AG04449 (cell line): ENCODE measurements around the gene HOXD13.

Source experiments
- CTCF ChIA-PET: fragments of 350-600 bp; formaldehyde crosslinking; extraction: SDS; loops from one replicate; lab custom pipeline; 2021; ENCODE audit warnings: antibody characterized with exemption; lab: Yijun Ruan, JAX
- POLR2A ChIA-PET: fragments of 400-600, 350-600 bp; formaldehyde crosslinking; extraction: SDS; loops from one replicate; lab custom pipeline; 2020; ENCODE audit warnings: antibody characterized with exemption, inconsistent platforms; lab: Yijun Ruan, JAX
- DNase-seq: peaks from one replicate; pipeline ENCODE4 v3.0.0-alpha.2; 2010; ENCODE audit warnings: low read depth, low spot score
- H3K4me3 ChIP-seq: 2 replicates; pipeline ENCODE4 v1.5.1; 2011; ENCODE audit warnings: low read depth, mild to moderate bottlenecking, control low read depth, low read length
- TF ChIP-seq, protein P1 (sequence below): IDR thresholded peaks from one replicate; pipeline ENCODE4 v1.5.1; 2011; ENCODE audit warnings: mild to moderate bottlenecking, moderate library complexity, low read length, control low read depth, inconsistent platforms; ENCODE audit not compliant: insufficient read depth; ENCODE audit errors: missing control alignments

The HOXD13 gene

DNA sequence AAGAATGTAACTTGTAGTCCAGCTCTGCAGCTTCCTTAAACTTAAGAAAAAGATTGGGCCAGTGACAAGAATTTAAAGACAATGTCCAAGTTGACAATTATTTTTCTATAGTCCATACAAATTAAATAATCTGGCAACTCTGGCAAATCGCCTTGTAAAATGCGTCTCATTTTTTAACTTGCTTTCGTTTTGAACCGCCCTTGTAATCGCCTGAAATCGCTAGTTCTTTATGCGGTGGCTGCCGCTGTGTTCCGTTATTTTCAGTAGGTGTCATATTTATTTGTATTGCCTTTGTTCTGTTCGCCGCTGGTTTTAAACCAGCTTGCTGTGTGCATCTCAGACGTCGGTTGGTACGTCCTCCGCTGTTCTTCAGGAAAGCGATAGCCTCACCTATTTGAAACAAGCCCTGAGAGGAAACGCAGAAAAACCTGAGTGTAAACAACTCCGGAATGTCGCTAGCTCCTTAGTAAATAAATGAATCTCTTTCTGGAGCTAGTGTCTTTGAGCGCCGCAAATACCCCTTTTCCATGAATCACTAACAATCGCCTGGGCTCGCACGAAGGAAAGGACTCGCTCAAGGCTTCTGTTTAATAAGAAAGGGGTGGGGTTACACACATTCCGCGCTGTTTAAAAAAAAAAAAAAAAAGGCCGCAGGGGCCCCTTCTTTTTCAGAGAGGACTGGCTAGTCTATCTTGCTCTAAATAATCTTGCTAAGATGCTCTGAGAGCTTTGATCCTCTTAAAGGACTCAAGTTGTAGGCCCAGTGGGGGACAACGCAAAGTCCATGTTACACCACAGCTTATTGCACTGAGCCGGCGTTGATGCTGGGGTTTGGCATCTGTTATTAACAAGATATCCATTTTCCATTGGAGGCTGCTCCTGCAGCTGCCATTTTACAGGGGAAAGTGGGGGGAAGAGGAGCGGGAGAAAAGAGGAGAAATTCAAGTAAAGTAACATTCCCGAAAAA lies 40.0 kb downstream of the HOXD13 start:
- POLR2A ChIA-PET: interaction anchor here (0.6 to 1.1 kb wide), 3 partner anchors 8 to 1010 kb away, joined by 3 read pairs; no protein-coding TSS in a partner anchor
- TF ChIP-seq, protein P1, sequence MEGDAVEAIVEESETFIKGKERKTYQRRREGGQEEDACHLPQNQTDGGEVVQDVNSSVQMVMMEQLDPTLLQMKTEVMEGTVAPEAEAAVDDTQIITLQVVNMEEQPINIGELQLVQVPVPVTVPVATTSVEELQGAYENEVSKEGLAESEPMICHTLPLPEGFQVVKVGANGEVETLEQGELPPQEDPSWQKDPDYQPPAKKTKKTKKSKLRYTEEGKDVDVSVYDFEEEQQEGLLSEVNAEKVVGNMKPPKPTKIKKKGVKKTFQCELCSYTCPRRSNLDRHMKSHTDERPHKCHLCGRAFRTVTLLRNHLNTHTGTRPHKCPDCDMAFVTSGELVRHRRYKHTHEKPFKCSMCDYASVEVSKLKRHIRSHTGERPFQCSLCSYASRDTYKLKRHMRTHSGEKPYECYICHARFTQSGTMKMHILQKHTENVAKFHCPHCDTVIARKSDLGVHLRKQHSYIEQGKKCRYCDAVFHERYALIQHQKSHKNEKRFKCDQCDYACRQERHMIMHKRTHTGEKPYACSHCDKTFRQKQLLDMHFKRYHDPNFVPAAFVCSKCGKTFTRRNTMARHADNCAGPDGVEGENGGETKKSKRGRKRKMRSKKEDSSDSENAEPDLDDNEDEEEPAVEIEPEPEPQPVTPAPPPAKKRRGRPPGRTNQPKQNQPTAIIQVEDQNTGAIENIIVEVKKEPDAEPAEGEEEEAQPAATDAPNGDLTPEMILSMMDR: no peak
- CTCF ChIA-PET: interaction anchor here (0.9 to 30.2 kb wide), 11 partner anchors 7 to 1017 kb away, joined by 3 to 1421 read pairs (median 10); no protein-coding TSS in a partner anchor
- H3K4me3 ChIP-seq: peak overlapping the region; percentile 50
- no peak for DNase-seq

DNA sequence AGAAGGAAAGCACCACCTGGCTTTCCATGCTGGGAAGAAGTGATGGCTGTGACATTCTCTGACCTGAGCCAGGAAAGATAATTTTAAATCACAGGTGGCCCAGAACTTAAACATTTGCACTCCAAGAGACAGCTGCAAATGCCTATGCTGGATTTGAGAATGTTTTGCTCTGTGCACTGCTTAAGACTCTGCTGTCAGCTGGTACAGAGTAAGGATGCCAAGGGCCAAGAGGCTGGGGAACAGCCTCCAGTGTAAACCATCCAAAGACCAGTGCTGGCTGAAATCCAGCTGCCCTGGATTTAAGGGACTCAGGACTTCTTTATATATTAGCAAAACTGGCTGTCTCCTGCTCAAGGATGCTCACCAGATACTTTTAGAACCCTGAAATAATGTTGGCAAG lies 40.9 kb downstream of the HOXD13 start:
- TF ChIP-seq, protein P1: no peak
- DNase-seq: no peak
- ChIA-PET CTCF (interaction anchor here (2.3 to 30.2 kb wide), 5 partner anchors 321 to 1016 kb away, joined by 9 to 1421 read pairs (median 42); no protein-coding TSS in a partner anchor), POLR2A (interaction anchor here (0.7 kb wide), 1 partner anchor 1009 kb away, joined by 3 read pairs; no protein-coding TSS in a partner anchor)
- no peak overlapping the region for H3K4me3 ChIP-seq

DNA sequence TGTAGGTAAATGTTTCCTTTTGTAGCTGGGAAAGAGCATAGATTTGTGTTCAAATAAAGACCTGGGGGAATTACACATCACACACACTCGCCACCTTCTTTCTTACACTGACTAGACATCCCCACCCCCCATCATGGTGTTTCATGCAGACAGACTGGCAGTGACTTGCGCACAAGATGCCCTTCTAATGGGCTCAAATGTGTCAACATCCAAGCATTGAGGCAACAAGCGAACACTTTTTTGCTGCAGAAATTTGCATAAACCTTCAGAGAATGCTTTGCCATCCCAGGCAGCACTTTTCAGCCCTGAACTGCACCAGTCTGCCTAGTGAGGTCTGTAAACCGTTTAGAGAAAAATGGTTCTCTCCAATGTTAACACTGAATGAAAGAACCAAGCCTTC lies 41.5 kb downstream of the HOXD13 start:
- TF ChIP-seq, protein P1: no peak
- DNase-seq: no peak
- no peak overlapping the region for H3K4me3 ChIP-seq
- POLR2A ChIA-PET: no interaction called here
- CTCF ChIA-PET: interaction anchor here (2.3 to 30.2 kb wide), 4 partner anchors 320 to 1015 kb away, joined by 10 to 1421 read pairs (median 72); no protein-coding TSS in a partner anchor

DNA sequence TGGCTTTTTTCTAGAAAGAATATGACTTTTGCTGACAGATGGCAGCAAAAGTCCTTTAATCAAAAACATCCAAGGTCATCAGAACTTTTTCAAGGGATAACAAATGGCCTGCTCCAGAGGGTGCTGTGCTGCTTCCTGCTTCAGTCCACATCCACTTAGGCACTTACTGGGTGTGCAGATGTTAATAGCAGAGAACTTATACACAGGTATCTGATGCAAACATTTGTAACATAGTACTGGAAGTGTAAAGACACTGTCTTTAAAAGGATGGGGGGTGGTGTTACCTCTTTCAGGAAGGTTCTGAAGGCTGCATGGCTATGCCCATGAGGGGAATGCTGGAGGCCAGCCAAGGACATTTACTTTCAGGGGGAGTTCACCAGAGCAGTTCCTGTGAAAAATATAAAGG lies 42.5 kb downstream of the HOXD13 start:
- ChIA-PET POLR2A (no interaction called here), CTCF (interaction anchor here (5.3 to 30.2 kb wide), 5 partner anchors 6 to 508 kb away, joined by 42 to 1421 read pairs (median 124); partner anchors contain the start of gene HOXD8)
- H3K4me3 ChIP-seq: no peak overlapping the region
- DNase-seq: no peak
- TF ChIP-seq, protein P1: peak; percentile 15

DNA sequence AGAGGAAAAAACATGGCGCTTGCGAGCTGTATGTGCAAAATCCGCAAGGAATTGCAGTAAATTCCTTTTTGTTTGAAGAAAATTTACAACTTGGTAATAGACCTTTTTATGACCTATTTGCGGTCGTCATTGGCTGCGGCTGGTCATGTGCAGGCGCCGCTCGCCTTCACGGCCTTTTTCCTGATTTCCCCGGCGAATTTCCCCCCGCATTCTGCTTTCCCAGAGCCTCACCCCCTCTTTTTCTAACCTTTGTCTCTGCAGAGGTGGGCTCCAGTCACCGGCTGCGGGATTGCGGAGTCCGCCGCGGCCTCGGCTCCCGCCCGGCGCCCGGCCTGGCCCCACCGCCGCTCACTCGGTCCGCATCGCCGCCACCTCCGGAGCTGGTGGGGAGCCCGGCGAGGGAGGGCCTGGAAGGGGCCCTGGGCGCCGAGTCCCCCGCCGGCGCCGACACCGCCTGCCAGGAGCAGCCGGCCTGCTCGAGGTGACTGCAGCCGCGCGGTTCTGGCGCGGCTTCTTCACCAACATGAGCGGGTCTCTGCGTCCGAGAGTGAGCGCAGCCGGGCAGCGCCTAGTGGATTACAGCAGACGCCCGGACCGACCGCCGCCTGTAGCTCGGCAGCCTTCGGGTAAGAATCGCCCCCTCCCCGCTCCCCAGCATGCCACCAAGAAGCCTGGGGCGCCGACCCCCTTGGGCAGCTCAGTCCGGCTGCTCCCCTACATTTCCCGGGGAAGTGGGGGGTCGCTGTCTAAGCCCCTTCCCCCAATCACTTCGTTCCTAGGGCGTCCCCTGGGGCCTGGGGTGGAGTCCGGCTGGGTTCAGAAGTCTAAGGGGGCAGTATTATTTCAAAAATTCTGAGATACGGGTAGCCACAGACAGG lies 44.1 kb downstream of the HOXD13 start:
- TF ChIP-seq, protein P1: no peak
- ChIA-PET CTCF (interaction anchor here (7.4 to 30.2 kb wide), 5 partner anchors 8 to 506 kb away, joined by 119 to 1421 read pairs (median 190); partner anchors contain the start of genes HOXD3, HOXD4 and HOXD8), POLR2A (interaction anchor here (0.8 to 2.6 kb wide), 8 partner anchors 9 to 518 kb away, joined by 3 to 9 read pairs (median 5); no protein-coding TSS in a partner anchor)
- DNase-seq: no peak
- H3K4me3 ChIP-seq: peak overlapping the region; percentile 78
